ENCODE data around the gene IRAK2.

DNA sequence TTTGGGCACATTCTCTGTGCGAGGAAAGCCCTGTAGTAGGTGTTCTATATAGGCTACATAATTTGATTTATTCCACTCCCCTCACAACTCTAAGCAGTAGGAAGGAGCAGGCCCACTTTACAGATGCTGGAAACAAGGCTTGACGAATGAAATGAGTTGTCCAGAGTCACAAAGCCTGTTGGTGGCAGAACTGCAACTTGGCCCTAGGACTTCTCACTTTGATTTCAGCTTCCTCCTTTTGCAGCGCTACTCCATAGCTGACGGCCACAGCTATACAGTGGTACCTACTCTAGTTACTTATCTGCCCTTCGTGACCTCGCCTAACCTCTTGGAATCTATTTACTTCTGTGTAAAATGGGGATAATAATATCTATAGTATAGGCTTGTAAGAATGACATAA lies 2.5 kb upstream of the IRAK2 start:
- TF ChIP-seq, protein P1, sequence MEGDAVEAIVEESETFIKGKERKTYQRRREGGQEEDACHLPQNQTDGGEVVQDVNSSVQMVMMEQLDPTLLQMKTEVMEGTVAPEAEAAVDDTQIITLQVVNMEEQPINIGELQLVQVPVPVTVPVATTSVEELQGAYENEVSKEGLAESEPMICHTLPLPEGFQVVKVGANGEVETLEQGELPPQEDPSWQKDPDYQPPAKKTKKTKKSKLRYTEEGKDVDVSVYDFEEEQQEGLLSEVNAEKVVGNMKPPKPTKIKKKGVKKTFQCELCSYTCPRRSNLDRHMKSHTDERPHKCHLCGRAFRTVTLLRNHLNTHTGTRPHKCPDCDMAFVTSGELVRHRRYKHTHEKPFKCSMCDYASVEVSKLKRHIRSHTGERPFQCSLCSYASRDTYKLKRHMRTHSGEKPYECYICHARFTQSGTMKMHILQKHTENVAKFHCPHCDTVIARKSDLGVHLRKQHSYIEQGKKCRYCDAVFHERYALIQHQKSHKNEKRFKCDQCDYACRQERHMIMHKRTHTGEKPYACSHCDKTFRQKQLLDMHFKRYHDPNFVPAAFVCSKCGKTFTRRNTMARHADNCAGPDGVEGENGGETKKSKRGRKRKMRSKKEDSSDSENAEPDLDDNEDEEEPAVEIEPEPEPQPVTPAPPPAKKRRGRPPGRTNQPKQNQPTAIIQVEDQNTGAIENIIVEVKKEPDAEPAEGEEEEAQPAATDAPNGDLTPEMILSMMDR (IDR thresholded peaks at IDR 0.05), result no peak
- TF ChIP-seq POLR2A (IDR thresholded peaks at IDR 0.05), result no peak
